ENCODE data around the gene ADAM22.
"Not testable (repeated sequence)": the region's sequence is repeated elsewhere in the genome, so short reads cannot be mapped to it uniquely, and the experiment has no call there.

ADAM22 gene

GRCh38 chr7:87912121-87912520 is 21.9 kb upstream of the ADAM22 start:
- DNase-seq (ENCODE audit: low read depth): no peak
- H3K4me3 ChIP-seq (ENCODE audit: low read length): no peak overlapping the region
- no peak for TF ChIP-seq CTCF (IDR thresholded peaks at IDR 0.05; ENCODE audit: insufficient read depth, low read depth, low read length, missing control alignments)

- DNase-seq (ENCODE audit: low read depth): peak; percentile 67
- TF ChIP-seq CTCF (IDR thresholded peaks at IDR 0.05; ENCODE audit: insufficient read depth, low read depth, low read length, missing control alignments): no peak
- no peak overlapping the region for H3K4me3 ChIP-seq (ENCODE audit: low read length)
Measured at GRCh38 chr7:87918740-87919139, 15.3 kb upstream of the ADAM22 start.

- no peak for TF ChIP-seq CTCF (IDR thresholded peaks at IDR 0.05; ENCODE audit: insufficient read depth, low read depth, low read length, missing control alignments)
- no peak for DNase-seq (ENCODE audit: low read depth)
- H3K4me3 ChIP-seq (ENCODE audit: low read length): no peak overlapping the region
Measured at GRCh38 chr7:87919875-87920274, 14.2 kb upstream of the ADAM22 start.

GRCh38 chr7:87920578-87920977 is 13.5 kb upstream of the ADAM22 start:
- DNase-seq (ENCODE audit: low read depth): no peak
- H3K4me3 ChIP-seq (ENCODE audit: low read length): no peak overlapping the region
- TF ChIP-seq CTCF (IDR thresholded peaks at IDR 0.05; ENCODE audit: insufficient read depth, low read depth, low read length, missing control alignments): no peak

GRCh38 chr7:87922759-87923395 is 11.2 kb upstream of the ADAM22 start:
- not testable (repeated sequence) for H3K4me3 ChIP-seq (ENCODE audit: low read length); DNase-seq (ENCODE audit: low read depth)

- no peak for DNase-seq (ENCODE audit: low read depth)
- no peak for TF ChIP-seq CTCF (IDR thresholded peaks at IDR 0.05; ENCODE audit: insufficient read depth, low read depth, low read length, missing control alignments)
- no peak overlapping the region for H3K4me3 ChIP-seq (ENCODE audit: low read length)
Measured at GRCh38 chr7:87926581-87927461, 7.2 kb upstream of the ADAM22 start.

- H3K4me3 ChIP-seq (ENCODE audit: low read length): peak overlapping the region; percentile 45
- no peak for TF ChIP-seq CTCF (IDR thresholded peaks at IDR 0.05; ENCODE audit: insufficient read depth, low read depth, low read length, missing control alignments)
- no peak for DNase-seq (ENCODE audit: low read depth)
Measured at GRCh38 chr7:87933605-87933952, 472 bp upstream of the ADAM22 start.
